IPS-20b (cell line): ENCODE data around the gene KLHL3.
"Not testable (repeated sequence)": the region's sequence is repeated elsewhere in the genome, so short reads cannot be mapped to it uniquely, and the experiment has no call there.

Source experiments
- H3K27ac ChIP-seq: one replicate; pipeline ENCODE4 v1.5.1; 2013; ENCODE audit warnings: low read length
- H3K27me3 ChIP-seq: 2 replicates; pipeline ENCODE4 v1.6.1; 2013; ENCODE audit warnings: mild to moderate bottlenecking, low read length, inconsistent platforms; ENCODE audit not compliant: insufficient read depth
- H3K36me3 ChIP-seq: 2 replicates; pipeline ENCODE4 v1.6.1; 2013; ENCODE audit warnings: low read depth, mild to moderate bottlenecking, inconsistent platforms, low read length, moderate library complexity; ENCODE audit not compliant: insufficient read depth
- H3K4me1 ChIP-seq: 2 replicates; pipeline ENCODE4 v1.6.1; 2013; ENCODE audit warnings: mild to moderate bottlenecking, control low read depth, inconsistent platforms, low read length, moderate library complexity; ENCODE audit not compliant: insufficient read depth
- H3K4me3 ChIP-seq: 2 replicates; pipeline ENCODE4 v1.5.1; 2013; ENCODE audit warnings: mild to moderate bottlenecking, low read length, inconsistent platforms
- H3K9ac ChIP-seq: 2 replicates; pipeline ENCODE4 v1.6.1; 2013; ENCODE audit warnings: low read depth, mild to moderate bottlenecking, inconsistent platforms, low read length, moderate library complexity
- H3K9me3 ChIP-seq: 2 replicates; pipeline ENCODE4 v1.6.1; 2013; ENCODE audit warnings: mild to moderate bottlenecking, low read depth, low read length, inconsistent platforms; ENCODE audit not compliant: insufficient read depth

The KLHL3 gene

GRCh38 chr5:137658324-137658723, 77.6 kb downstream of the KLHL3 start:
- no peaks in the 10 kb centered on the region for H3K4me1 ChIP-seq
- no peak overlapping the region for H3K27ac ChIP-seq
- no peak overlapping the region for H3K4me3 ChIP-seq
- no peak overlapping the region for H3K9ac ChIP-seq
- H3K27me3 ChIP-seq: no peaks in the 10 kb centered on the region
- H3K9me3 ChIP-seq: no peaks in the 10 kb centered on the region
- H3K36me3 ChIP-seq: peaks cover 12% of the 10 kb centered on the region

- Histone ChIP-seq H3K27me3 (no peaks in the 10 kb centered on the region), H3K9me3 (no peaks in the 10 kb centered on the region), H3K4me1 (no peaks in the 10 kb centered on the region), H3K4me3 (no peak overlapping the region), H3K9ac (no peak overlapping the region), H3K27ac (no peak overlapping the region), H3K36me3 (peaks cover 12% of the 10 kb centered on the region)
These were observed 78.8 kb downstream of the KLHL3 start for GRCh38 chr5:137657073-137657472.

- Histone ChIP-seq H3K36me3 (peaks cover 12% of the 10 kb centered on the region), H3K27me3 (no peaks in the 10 kb centered on the region), H3K9me3 (no peaks in the 10 kb centered on the region), H3K4me3 (no peak overlapping the region), H3K9ac (no peak overlapping the region), H3K27ac (no peak overlapping the region), H3K4me1 (no peaks in the 10 kb centered on the region)
These were observed 79.3 kb downstream of the KLHL3 start for GRCh38 chr5:137656558-137656957.

GRCh38 chr5:137651022-137651421, 84.9 kb downstream of the KLHL3 start:
- no peak overlapping the region for H3K9ac ChIP-seq
- no peak overlapping the region for H3K4me3 ChIP-seq
- no peak overlapping the region for H3K27ac ChIP-seq
- H3K36me3 ChIP-seq: peaks cover 5% of the 10 kb centered on the region
- H3K9me3 ChIP-seq: no peaks in the 10 kb centered on the region
- no peaks in the 10 kb centered on the region for H3K4me1 ChIP-seq
- no peaks in the 10 kb centered on the region for H3K27me3 ChIP-seq

GRCh38 chr5:137649228-137649935, 86.5 kb downstream of the KLHL3 start:
- H3K27me3 ChIP-seq: no peaks in the 10 kb centered on the region
- no peak overlapping the region for H3K4me3 ChIP-seq
- no peaks in the 10 kb centered on the region for H3K9me3 ChIP-seq
- no peak overlapping the region for H3K9ac ChIP-seq
- no peaks in the 10 kb centered on the region for H3K4me1 ChIP-seq
- H3K36me3 ChIP-seq: peaks cover 5% of the 10 kb centered on the region
- no peak overlapping the region for H3K27ac ChIP-seq

- no peak overlapping the region for H3K27ac ChIP-seq
- peaks cover 5% of the 10 kb centered on the region for H3K36me3 ChIP-seq
- H3K9me3 ChIP-seq: no peaks in the 10 kb centered on the region
- no peak overlapping the region for H3K4me3 ChIP-seq
- no peaks in the 10 kb centered on the region for H3K27me3 ChIP-seq
- no peak overlapping the region for H3K9ac ChIP-seq
- no peaks in the 10 kb centered on the region for H3K4me1 ChIP-seq
These were observed 87.5 kb downstream of the KLHL3 start for GRCh38 chr5:137648361-137648760.

GRCh38 chr5:137647401-137647800, 88.5 kb downstream of the KLHL3 start:
- Histone ChIP-seq H3K36me3 (peaks cover 5% of the 10 kb centered on the region), H3K9me3 (no peaks in the 10 kb centered on the region), H3K4me1 (no peaks in the 10 kb centered on the region), H3K9ac (no peak overlapping the region), H3K27ac (no peak overlapping the region), H3K27me3 (no peaks in the 10 kb centered on the region), H3K4me3 (no peak overlapping the region)

GRCh38 chr5:137646761-137647160, 89.1 kb downstream of the KLHL3 start:
- no peak overlapping the region for H3K27ac ChIP-seq
- H3K27me3 ChIP-seq: no peaks in the 10 kb centered on the region
- H3K36me3 ChIP-seq: peaks cover 5% of the 10 kb centered on the region
- no peak overlapping the region for H3K4me3 ChIP-seq
- H3K9ac ChIP-seq: no peak overlapping the region
- H3K9me3 ChIP-seq: no peaks in the 10 kb centered on the region
- H3K4me1 ChIP-seq: no peaks in the 10 kb centered on the region

GRCh38 chr5:137643081-137643480, 92.8 kb downstream of the KLHL3 start:
- not testable (repeated sequence) for H3K27me3 ChIP-seq, H3K9ac ChIP-seq, H3K36me3 ChIP-seq, H3K9me3 ChIP-seq, H3K4me3 ChIP-seq, H3K27ac ChIP-seq, H3K4me1 ChIP-seq

- H3K4me1 ChIP-seq: no peaks in the 10 kb centered on the region
- no peak overlapping the region for H3K27ac ChIP-seq
- H3K36me3 ChIP-seq: peaks cover 13% of the 10 kb centered on the region
- no peak overlapping the region for H3K4me3 ChIP-seq
- no peaks in the 10 kb centered on the region for H3K27me3 ChIP-seq
- no peak overlapping the region for H3K9ac ChIP-seq
- no peaks in the 10 kb centered on the region for H3K9me3 ChIP-seq
These were observed 93.8 kb downstream of the KLHL3 start for GRCh38 chr5:137642091-137642490.

- no peaks in the 10 kb centered on the region for H3K9me3 ChIP-seq
- H3K9ac ChIP-seq: no peak overlapping the region
- H3K4me3 ChIP-seq: no peak overlapping the region
- no peak overlapping the region for H3K27ac ChIP-seq
- H3K36me3 ChIP-seq: peaks cover 13% of the 10 kb centered on the region
- no peaks in the 10 kb centered on the region for H3K4me1 ChIP-seq
- no peaks in the 10 kb centered on the region for H3K27me3 ChIP-seq
These were observed 94.7 kb downstream of the KLHL3 start for GRCh38 chr5:137641148-137641547.

- Histone ChIP-seq H3K9me3 (no peaks in the 10 kb centered on the region), H3K27ac (no peak overlapping the region), H3K4me3 (no peak overlapping the region), H3K36me3 (peaks cover 13% of the 10 kb centered on the region), H3K9ac (no peak overlapping the region), H3K27me3 (no peaks in the 10 kb centered on the region), H3K4me1 (no peaks in the 10 kb centered on the region)
These were observed 96.2 kb downstream of the KLHL3 start for GRCh38 chr5:137639645-137640044.
